ENCODE measurements around the gene PHC1.
"Not testable (repeated sequence)": the region's sequence is repeated elsewhere in the genome, so short reads cannot be mapped to it uniquely, and the experiment has no call there.

Gene PHC1

DNA sequence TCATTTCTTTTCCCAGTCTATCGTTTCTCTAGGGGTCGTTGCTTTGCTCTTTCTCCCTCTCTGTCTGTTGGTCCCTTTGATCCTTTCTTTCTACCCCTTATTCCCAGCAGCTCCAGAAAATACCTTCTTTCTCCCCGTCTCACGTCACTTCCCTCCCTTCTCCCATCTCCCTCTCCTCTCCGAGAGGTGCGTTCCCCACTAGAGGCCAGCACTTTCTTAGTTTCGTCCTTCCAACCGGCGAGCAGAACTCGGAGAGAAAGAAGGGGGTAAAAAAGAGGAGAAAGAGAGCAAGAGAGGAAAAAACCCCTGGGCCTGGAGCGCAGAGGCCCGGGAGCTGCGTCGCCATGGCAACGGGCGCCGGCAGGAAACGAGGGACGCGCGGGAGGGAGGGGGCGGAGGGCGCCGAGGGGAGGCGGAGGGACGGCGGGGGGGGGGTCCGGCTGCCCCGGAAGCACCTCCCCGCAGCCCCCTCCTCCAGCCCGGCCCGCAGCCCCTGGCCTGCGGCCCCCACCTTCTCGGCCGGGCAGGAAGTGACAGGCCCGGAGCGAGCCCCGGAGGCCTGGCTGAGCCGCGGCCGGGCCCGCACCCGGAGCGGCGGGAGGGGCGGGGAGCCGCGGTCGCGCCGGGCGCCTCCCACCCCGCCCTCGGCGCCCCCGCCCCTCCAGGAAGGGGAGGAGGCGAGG is at the start of gene PHC1:
PHC1 (plus strand) TSS at position 477 of the 683 bp plus-strand sequence. CDS start 3,169 bp downstream, outside the sequence.
- DNase-seq (ENCODE audit: low read depth in 1 of 2, low spot score in 1 of 2) = peak; percentile 50 to 55

DNA sequence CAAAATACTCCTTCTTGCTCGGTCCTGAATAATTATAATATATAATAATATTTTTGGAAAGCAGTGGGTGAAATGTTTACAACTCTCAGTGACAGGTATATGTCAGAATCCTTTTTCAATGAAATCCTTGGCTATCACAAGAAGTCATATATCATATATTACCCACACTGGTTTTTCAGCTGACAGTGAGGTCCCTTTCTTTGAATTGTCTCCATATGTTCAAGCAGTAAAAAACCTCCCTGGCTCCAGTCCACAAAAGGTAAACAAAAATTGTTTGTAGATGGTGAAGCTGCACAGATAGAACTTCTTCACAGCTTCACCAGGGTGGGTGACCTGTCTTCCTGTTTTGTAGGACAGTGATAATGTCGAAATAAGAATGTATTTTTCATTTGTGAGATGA is 47.9 kb upstream of the PHC1 start:
- DNase-seq (ENCODE audit: low read depth in 1 of 2, low spot score in 1 of 2) = no peak

DNA sequence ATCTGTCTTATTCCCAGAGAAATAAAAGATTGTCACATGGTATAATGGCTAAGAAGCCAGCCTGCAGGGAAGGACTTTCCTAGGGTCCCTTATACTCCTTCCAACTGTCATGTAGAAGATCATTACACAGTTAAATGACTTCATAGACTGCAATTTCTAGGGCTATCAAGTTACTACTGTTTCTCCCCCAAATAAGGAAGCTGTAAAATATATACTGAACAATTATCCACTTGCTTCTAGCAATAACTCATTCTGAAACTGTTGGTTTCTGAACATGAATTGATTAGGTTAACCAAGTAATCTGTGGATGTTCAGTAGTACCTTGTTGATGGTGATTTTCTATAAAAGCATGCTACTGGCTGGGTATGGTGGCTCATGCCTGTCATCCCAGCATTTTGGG is 47.3 kb upstream of the PHC1 start:
- DNase-seq (ENCODE audit: low read depth in 1 of 2, low spot score in 1 of 2) = no peak

DNA sequence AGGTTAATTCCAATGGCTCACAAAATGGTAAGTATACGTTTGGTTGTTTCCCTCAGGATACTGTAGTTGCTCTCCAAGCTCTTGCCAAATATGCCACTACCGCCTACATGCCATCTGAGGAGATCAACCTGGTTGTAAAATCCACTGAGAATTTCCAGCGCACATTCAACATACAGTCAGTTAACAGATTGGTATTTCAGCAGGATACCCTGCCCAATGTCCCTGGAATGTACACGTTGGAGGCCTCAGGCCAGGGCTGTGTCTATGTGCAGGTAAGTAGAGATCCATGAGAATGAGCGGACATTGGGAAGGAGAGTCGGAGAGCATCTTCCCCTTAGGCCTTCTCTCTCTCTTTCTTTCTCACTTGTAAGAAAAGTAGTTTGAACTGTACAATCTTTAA is 46.5 kb upstream of the PHC1 start:
- DNase-seq (ENCODE audit: low read depth in 1 of 2, low spot score in 1 of 2) = no peak

DNA sequence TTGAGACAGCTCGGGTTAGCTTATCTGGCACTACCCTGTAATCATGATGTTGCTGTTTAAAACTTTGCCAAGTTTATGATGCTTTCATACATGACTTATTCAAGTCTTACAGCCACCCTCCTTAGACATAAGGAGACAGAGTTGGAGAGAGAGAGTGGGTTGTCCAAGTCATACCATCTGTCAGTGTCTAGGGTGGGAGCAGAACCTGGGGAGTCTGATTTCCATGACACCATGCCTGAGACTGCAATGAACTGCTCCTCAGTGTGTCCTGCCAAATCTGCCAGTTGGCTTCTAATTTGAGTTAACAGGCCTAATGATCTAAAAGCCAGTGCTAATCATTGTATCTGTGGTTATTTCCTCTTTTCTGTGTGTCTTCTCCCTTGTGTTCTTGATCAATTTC is 43.7 kb upstream of the PHC1 start:
- DNase-seq (ENCODE audit: low read depth in 1 of 2, low spot score in 1 of 2) = no peak

DNA sequence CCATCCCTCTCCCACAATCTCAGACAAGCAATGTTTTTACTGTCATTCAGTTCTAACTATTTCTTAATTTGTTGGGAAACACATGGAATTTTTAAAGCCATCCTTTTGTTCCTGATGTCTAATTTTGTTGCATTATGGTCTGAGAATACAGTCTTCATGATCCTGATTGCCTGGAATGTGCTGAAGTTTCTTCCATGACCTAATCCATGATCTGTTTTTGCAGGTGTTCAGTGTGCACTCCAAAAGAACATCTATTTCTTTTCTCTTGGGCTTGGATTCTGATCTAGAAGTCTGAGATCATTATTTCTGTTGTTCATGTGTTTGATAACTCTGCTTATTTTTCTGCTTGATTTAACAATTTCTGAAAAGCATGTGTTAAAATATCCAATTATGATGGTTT is 43.2 kb upstream of the PHC1 start:
- DNase-seq (ENCODE audit: low read depth in 1 of 2, low spot score in 1 of 2) = no peak

DNA sequence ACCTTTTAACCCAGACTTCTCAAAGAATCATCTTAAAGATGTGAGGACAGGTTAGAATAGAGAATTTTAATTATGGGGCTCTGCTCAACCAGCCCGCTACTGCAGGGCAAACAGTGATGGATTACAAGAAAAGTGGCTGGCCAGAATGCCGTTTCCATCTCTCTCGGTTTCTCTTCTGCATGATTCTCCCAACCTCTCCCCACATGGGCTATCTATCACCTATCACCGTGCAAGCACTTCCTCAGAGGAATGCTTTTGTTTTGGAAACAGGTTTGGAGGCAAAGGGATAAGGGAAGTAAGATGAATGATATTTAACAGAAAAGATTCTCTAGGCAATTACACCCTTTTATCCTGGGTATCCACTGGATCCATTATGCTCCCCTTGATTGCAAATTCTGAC is 37.4 kb upstream of the PHC1 start:
- no peak for DNase-seq (ENCODE audit: low read depth in 1 of 2, low spot score in 1 of 2)

DNA sequence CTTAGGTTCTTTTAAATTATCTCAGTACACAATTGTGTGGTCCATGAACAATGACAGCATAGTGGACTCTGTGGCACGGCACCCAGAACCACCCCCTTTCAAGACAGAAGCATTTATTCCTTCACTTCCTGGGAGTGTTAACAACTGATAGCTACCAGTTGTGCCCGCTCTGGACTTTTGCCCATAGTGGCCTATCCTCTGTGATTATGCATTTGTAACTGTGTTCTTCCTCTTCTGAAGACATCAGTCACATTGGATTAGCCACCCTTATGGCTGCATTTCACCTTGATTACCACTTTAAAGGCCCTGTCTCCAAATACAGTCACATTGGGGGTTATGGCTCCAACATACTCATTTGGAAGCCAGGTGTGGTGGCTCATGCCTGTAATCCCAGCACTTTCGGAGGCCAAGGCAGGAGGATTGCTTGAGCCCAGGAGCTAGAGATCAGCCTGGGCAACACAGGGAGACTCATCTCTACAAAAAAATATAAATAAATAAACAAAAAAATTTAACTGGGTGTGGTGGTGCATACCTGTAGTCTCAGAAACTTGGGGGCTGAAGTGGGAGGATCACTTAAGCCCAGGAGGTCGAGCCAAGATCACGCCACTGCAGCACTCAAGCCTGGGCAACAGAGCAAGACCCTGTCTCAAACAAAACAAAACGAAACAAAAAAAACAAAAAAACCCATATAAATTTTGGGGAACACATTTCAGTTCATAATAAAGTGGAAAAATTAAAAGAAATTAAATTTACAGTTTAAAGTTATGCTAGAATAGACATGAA is 27.6 kb upstream of the PHC1 start:
- DNase-seq (ENCODE audit: low read depth in 1 of 2, low spot score in 1 of 2) = no peak

DNA sequence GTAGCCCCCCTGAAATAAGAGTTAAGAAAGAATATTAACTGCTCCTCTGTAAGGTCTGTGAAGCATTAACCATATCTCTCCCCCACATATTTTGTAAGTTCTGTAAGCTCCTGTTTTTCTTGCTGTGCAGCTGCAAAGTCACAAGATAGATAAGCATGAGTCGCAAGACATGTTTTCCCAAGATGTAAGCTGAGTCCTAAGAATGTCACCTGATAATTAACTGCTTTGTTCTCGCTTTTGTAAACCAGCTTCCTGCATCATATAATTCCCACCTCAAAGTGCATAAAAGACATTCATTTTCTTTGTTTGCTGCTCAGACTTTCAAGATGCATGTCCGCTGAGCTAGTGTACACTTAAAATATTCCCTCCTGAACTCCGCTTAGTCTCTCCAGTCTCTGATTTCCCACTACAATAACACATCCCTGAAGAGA is 27.0 kb upstream of the PHC1 start:
- DNase-seq (ENCODE audit: low read depth in 1 of 2, low spot score in 1 of 2) = no peak

DNA sequence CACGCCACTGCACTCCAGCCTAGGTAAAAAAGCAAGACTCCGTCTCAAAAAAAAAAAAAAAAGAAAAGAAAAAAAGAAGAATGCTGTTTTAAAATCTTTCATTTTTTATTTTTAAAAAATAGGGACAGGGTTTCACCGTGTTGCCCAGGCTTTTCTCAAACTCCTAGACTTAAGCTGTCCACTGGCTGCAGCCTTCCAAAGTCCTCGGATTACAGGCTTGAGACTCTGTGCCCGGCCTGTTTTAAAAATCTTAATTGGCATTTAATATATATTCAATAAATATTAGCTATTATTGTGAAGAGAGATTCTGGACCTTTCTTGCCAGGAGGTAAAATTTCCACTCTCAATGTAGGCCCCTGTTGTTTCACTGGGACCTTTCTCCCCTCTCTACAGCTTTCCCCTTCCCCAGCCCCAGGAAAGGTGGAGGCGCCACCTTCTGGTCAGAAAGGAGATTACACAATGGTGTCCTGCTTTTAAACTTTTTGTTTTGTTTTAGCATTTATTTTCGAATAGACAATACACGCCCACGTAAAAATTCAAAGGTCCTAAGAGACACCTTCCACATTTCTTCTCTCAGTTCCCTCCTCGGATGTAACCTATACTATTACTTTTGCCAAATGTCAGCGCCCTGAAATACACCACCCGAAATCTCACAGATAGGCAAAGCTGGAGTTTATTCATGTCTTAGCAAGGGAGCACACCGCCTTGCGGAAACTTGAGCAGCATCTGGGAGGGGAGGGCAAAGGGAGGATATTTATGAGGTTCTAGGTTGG is 23.8 kb upstream of the PHC1 start:
- peak; percentile 36 to 37 for DNase-seq (ENCODE audit: low read depth in 1 of 2, low spot score in 1 of 2)

DNA sequence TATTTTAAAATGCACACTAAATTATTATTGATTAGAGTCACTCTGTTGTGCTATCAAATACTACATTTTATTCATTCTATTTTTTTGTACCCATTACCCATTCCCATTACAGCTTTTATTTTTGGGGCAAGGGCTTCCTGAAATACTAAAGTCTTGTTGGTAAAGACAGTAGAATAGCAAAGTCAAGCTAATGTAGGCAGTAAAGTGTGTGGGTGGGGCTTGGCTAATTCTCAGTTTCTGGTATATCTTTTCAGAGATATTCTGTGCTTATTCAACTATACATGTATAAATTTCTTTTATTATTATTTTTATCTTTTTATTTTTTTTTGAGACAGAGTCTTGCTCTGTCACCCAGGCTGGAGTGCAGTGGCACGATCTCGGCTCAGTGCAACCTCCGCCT is 22.3 kb upstream of the PHC1 start:
- no peak for DNase-seq (ENCODE audit: low read depth in 1 of 2, low spot score in 1 of 2)

DNA sequence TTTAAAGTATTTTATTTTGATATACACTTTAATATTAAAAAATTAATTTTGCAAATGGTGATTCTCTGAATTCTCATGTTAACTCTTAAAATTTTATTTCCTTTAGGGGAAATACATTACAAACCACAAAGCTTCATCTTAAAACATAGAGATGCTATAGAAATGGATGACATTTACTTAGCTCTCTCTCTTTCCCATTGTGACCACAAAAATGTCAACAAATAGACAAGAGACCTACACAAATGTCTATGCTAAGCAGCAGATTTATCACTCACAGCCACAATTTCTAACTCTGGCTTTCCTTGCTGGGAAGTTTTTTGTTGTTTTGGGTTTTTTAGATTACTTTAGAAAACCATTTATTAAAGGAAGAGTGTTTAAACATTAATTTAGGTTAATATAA is 19.9 kb upstream of the PHC1 start:
- DNase-seq (ENCODE audit: low read depth in 1 of 2, low spot score in 1 of 2) = no peak

DNA sequence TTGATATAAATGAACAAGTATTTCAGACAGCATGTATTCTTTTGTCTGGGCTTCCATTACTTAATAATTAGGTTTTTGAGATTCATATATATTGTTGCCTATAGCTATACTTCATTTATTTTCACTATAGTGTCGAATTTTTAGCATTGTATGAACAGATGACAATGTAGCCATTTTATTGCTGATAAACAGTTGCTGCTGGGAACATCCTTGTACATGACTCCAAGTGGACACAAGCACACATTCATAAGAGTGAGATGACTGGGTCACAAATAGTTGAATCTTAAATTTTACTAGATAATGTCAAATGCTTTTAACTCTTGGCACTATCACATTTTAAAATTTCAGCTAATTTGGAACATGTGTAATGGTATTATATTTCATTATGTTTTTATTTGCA is 19.3 kb upstream of the PHC1 start:
- no peak for DNase-seq (ENCODE audit: low read depth in 1 of 2, low spot score in 1 of 2)

DNA sequence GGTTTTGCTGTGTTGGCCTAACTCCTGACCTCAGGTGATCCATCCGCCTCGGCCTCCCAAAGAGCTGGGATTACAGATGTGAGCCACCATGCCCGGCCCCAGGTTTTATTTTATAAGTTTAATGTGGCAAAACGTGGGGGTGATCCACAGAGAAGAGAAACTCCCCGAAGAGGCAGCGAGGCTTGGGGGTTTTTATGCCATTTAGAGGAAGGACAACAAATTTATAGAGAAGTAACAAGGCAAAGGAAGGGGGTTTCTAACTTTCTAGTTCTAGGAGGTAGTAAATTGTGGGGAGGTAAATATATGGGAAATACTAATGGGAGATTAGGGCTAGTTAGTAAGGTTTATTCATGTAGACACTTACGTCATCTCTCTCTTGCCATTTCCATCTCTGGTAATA is 17.2 kb upstream of the PHC1 start:
- no peak for DNase-seq (ENCODE audit: low read depth in 1 of 2, low spot score in 1 of 2)

DNA sequence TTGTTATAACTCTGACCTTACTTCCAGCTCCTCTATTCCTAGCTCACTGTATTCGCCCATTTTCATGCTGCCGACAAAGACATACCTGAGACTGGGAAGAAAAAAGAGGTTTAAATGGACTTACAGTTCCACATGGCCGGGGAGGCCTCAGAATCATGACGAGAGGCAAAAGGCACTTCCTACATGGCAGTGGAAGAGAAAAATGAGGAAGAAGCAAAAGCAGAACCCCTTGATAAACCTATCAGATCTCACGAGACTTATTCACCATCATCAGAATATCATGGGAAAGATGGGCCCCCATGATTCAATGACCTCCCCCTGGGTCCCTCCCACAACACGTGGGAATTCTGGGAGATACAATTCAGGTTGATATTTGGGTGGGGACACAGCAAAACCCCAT is 14.5 kb upstream of the PHC1 start:
- no peak for DNase-seq (ENCODE audit: low read depth in 1 of 2, low spot score in 1 of 2)

DNA sequence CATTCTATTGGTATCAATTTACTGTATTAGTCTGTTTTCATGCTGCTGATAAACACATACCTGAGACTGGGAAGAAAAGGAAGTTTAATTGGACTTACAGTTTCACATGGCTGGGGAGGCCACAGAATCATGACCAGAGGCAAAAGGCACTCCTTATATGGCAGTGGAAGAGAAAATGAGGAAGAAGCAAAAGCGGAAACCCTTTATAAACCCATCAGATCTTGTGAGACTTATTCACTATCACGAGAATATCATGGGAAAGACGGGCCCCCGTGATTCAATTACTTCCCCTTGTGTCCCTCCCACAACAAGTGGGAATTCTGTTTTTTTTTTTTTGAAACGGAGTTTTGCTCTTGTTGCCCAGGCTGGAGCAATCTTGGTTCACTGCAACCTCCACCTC is 11.6 kb upstream of the PHC1 start:
- not testable (repeated sequence) for DNase-seq (ENCODE audit: low read depth in 1 of 2, low spot score in 1 of 2)

DNA sequence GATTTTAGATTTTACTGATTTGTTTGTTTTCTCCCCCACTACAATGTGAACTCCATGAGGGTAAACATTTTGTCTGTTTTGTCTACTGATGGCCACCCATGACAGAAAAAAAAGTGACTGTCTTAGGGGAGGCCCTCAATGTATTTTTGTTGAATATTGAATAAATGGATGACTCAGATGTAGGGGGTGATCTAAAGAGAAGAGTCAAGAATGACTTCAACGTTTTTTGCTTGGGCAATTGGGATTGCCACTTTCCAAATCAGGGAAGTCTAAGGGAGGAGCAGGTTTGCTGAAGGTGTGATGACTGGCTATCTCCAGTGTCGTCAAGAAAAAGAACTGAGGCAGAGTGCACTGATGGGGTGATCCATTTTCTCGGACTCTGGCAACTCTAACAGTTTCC is 10.7 kb upstream of the PHC1 start:
- DNase-seq (ENCODE audit: low read depth in 1 of 2, low spot score in 1 of 2) = no peak

DNA sequence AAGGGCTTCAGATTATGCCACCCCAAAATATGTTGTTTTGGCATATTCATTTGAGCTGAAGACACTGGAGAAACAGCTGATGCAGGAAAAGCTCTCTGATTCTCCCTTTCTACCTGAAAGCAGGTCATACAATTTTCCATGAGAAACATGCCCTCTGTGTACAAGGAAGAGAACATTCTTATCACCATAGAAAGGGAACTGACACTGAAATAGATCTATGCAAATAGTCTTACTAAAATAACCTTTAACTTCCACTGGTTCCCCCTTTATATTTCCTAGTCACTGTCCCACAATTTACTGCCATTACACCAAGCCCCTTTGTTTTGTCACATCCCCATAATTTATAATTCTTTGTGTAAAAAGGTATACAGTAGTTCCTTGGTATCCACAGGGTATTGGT is 9.6 kb upstream of the PHC1 start:
- DNase-seq (ENCODE audit: low read depth in 1 of 2, low spot score in 1 of 2) = no peak

DNA sequence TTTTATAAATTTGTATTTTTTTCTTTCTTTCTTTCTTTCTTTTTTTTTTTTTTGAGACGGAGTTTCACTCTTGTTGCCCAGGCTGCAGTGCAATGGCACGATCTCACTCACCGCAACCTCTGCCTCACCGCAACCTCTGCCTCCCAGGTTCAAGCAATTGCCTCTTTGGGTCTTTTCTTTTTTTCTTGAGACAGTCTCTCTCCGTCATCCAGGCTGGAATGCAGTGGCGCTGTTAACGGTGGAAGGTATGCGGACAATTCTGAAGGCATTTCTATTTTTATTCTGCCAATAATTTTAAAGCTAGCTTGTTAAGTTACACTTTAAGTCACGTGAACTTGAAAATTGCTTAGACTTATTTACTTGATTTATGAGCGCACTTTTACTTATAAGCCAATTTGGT is 8.8 kb upstream of the PHC1 start:
- DNase-seq (ENCODE audit: low read depth in 1 of 2, low spot score in 1 of 2) = no peak

DNA sequence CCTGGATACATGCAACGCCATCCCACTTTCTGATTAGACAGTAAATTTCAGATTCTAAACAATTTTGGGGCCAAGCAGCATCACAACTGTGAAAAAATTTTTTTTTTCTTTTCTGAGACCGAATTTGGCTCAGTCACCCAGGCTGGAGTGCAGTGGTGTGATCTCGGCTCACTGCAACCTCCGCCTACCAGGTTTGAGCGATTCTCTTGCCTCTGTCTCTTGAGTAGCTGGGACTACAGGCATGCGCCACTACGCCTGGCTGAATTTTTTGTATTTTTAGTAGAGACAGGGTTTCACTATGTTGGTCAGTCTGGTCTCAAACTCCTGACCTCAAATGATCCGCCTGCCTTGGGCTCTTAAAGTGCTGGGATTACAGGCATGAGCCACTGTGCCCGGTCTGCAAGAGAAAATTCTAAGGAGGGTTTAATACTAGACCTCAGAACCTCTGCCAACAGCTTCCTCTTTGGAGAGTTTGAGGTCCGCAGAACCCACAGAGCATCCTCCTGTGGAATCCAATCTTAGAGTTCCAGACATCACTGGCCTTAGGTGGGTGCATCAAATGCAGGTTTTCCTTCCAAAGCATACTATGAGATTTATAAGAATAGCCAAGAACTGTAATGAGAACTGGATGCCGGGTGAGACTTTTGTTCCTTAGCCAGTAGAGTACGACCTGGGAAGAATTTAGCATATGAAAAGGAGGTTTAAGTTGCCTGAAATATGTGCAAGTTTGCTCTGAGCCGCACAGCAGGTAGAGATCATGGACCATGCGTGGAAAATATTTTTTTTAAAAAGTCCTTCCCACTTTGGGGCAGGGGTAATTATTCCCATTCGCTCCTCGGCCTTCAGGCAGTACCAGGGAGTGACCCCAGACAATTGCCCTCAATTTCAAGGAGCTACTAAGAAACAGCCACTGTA is 7.8 kb upstream of the PHC1 start:
- DNase-seq (ENCODE audit: low read depth in 1 of 2, low spot score in 1 of 2) = no peak

DNA sequence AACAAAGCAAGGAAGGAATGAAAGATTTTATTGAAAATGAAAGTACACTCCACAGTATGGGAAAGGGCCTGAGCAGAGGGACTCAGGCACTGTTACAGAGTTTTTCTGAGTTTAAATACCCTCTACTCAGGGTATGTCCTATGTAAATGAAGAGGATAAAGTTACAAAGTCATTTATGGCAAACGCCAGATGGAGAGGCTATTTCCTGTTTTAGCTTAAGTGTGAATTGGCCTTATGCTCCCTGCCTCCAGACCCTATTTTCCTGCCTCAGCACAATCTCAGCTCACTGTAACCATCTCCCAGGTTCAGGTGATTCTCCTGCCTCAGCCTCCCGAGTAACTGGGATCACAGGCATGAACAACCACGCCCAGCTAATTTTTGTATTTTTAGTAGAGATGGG is 6.8 kb upstream of the PHC1 start:
- no peak for DNase-seq (ENCODE audit: low read depth in 1 of 2, low spot score in 1 of 2)

All from activated CD4-positive, alpha-beta T cell treated with anti-CD3 and anti-CD28 coated beads, Interleukin-2, amount 50 U/mL, for 24 hours (primary cell).